Measurements from ENCODE around the gene CALHM5.

DNA sequence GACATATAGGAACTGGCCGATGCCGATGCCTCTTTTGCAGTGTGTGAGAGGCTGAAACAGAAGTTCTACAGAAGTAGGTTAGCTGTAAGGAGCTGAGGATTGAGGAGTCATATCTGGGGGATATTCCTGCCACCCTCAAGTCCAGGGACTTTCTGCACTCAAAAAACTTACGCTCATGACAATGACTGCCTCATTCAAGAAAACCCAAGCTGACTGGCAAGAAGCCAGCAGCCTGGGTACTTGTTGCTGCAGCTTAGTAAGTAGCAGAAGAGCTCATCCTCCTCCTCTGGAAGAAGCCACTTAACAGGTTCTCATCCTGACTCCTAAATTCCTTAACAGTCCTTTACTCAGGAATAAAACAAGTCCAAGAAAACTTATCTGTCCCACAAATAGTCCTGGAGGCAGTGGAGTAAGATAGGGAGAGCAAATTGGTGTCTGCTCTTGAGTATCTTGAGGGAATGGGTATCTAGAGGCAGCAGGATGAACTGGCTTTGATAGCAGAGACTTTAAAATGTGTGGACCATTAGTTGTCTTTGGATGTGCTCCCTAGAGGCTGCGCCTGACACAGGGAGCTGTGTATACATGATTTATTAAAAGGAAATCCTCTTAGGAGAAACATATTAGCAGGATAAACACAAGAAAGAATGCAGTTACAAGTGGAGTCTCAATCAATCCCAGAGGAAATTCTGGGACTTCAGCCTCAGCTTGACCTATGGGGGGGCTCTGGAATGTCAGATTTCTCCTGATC lies 7.4 kb downstream of the CALHM5 start:
- no peak for TF ChIP-seq POLR2AphosphoS2 (IDR thresholded peaks at IDR 0.05; ENCODE audit: low read length)
- no peak for TF ChIP-seq CTCF (IDR thresholded peaks at IDR 0.05 in 2 of 3, conservative IDR thresholded peaks at IDR 0.05 in 1 of 3; ENCODE audit: insufficient read depth in 2 of 3, low read depth in 1 of 3, low read length in 3 of 3)
- TF ChIP-seq JUNB (CRISPR knock-in tag; conservative IDR thresholded peaks at IDR 0.05) = no peak
- TF ChIP-seq, protein P1, sequence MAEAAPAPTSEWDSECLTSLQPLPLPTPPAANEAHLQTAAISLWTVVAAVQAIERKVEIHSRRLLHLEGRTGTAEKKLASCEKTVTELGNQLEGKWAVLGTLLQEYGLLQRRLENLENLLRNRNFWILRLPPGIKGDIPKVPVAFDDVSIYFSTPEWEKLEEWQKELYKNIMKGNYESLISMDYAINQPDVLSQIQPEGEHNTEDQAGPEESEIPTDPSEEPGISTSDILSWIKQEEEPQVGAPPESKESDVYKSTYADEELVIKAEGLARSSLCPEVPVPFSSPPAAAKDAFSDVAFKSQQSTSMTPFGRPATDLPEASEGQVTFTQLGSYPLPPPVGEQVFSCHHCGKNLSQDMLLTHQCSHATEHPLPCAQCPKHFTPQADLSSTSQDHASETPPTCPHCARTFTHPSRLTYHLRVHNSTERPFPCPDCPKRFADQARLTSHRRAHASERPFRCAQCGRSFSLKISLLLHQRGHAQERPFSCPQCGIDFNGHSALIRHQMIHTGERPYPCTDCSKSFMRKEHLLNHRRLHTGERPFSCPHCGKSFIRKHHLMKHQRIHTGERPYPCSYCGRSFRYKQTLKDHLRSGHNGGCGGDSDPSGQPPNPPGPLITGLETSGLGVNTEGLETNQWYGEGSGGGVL (CRISPR knock-in tag; IDR thresholded peaks at IDR 0.05) = no peak
- TF ChIP-seq, protein P2, sequence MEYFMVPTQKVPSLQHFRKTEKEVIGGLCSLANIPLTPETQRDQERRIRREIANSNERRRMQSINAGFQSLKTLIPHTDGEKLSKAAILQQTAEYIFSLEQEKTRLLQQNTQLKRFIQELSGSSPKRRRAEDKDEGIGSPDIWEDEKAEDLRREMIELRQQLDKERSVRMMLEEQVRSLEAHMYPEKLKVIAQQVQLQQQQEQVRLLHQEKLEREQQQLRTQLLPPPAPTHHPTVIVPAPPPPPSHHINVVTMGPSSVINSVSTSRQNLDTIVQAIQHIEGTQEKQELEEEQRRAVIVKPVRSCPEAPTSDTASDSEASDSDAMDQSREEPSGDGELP (CRISPR knock-in tag; IDR thresholded peaks at IDR 0.05; ENCODE audit: borderline replicate concordance) = no peak
- no peak for TF ChIP-seq EZH2 (IDR thresholded peaks at IDR 0.05; ENCODE audit: borderline replicate concordance, low read depth, low read length)
- TF ChIP-seq USF1 (CRISPR knock-in tag; IDR thresholded peaks at IDR 0.05) = no peak
- TF ChIP-seq, protein P3, sequence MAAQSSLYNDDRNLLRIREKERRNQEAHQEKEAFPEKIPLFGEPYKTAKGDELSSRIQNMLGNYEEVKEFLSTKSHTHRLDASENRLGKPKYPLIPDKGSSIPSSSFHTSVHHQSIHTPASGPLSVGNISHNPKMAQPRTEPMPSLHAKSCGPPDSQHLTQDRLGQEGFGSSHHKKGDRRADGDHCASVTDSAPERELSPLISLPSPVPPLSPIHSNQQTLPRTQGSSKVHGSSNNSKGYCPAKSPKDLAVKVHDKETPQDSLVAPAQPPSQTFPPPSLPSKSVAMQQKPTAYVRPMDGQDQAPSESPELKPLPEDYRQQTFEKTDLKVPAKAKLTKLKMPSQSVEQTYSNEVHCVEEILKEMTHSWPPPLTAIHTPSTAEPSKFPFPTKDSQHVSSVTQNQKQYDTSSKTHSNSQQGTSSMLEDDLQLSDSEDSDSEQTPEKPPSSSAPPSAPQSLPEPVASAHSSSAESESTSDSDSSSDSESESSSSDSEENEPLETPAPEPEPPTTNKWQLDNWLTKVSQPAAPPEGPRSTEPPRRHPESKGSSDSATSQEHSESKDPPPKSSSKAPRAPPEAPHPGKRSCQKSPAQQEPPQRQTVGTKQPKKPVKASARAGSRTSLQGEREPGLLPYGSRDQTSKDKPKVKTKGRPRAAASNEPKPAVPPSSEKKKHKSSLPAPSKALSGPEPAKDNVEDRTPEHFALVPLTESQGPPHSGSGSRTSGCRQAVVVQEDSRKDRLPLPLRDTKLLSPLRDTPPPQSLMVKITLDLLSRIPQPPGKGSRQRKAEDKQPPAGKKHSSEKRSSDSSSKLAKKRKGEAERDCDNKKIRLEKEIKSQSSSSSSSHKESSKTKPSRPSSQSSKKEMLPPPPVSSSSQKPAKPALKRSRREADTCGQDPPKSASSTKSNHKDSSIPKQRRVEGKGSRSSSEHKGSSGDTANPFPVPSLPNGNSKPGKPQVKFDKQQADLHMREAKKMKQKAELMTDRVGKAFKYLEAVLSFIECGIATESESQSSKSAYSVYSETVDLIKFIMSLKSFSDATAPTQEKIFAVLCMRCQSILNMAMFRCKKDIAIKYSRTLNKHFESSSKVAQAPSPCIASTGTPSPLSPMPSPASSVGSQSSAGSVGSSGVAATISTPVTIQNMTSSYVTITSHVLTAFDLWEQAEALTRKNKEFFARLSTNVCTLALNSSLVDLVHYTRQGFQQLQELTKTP (IDR thresholded peaks at IDR 0.05; ENCODE audit: low read depth in 1 of 2, partially characterized antibody in 2 of 2) = no peak
- no peak for TF ChIP-seq RB1 (IDR thresholded peaks at IDR 0.05; ENCODE audit: low read depth)
- no peak for TF ChIP-seq MTA1 (IDR thresholded peaks at IDR 0.05; ENCODE audit: borderline replicate concordance)
- TF ChIP-seq MAFF (IDR thresholded peaks at IDR 0.05; ENCODE audit: low read length) = no peak
